NCI-H1436 treated with DMSO at 0.1 percent for 48 hours (cell line): ENCODE results near the gene FHOD3.
A peak's percentile ranks its signal among the peaks of the same experiment; 100 is the strongest.

Experiments
- DNase-seq: peaks from one replicate; lab custom pipeline; 2025; lab: John Stamatoyannopoulos, UW

The FHOD3 gene

GRCh38 chr18:36522509-36522908, 225.0 kb downstream of the FHOD3 start:
- no peak for DNase-seq

- no peak for DNase-seq
Measured at GRCh38 chr18:36525913-36526312, 228.4 kb downstream of the FHOD3 start.

DNA sequence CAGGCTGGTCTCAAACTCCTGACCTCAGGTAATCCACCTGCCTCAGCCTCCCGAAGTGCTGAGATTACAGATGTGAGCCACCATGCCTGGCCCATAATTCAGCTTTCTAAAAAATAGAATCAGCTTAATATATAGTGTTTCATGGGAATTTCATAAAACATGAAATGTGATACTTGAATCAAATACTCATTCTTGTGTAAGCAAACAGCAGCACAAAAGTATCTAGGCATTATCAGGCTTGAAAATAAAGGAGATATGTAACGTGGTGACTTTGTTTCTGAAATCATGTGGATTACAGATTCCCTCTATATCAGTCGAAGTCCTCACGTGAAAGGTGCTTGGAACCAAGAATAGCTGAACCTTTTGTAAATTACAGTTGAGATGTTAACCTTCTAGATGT, 229.1 kb downstream of the FHOD3 start:
- DNase-seq = no peak

DNA sequence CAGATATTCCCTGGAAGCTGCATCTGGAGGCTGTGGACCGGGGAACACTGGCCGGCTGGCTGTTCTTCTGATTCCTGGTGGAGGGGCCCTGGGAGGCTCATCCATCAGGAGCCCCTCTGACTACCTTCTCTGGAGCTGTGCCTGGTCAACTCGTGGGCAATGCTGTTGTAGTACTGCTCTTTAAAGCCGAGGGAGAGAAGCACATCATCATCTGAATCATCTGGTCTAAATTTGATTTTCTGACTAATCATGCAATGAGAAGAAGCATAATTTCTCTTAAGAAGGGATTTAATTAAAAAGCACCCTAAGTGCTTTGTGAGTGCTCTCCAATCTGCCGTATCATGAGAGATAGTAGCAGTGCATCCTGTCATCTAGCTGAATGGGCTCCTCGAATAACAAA, 229.5 kb downstream of the FHOD3 start:
- DNase-seq = no peak

- DNase-seq = no peak
Measured at GRCh38 chr18:36527740-36528455, 230.4 kb downstream of the FHOD3 start.

DNA sequence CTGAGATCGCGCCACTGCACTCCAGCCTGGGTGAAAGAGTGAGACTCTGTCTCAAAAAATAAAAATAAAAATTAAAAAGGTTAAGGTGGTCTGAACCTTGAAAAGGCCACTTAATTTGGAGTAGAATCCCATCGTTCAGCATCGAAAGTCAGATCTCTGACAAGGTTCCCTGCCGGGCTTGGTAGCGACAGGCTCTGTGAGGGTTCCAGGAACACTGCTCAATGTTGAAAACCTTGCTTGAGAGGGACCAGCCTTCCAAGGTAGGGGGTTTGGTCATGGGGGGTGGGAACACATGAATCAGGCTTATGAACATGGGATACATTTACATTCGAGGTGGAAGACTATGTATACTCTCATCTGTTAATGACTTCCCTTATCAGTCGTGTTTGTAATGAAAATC, 232.2 kb downstream of the FHOD3 start:
- DNase-seq = no peak

- no peak for DNase-seq
Measured at GRCh38 chr18:36530676-36531405, 233.3 kb downstream of the FHOD3 start.

DNA sequence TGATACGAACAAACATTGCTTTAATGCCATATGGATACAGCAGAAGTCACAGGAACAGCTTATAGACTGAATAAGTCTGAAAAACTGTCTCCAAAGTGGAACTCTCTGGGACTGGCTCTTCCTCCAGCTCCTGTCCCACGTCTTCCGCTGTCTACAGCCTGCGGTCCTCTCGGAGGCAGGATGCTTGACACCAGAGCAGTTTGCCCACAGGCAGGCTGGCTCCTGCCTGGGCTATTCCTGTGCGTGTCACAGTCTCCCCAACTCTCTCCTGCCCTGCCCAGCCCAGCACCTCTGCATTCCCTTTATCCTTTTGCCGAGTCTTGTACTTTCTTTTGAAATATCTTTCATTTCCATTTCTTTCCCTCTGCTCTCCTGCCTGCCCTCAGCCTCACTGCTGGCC, 234.1 kb downstream of the FHOD3 start:
- DNase-seq = no peak

DNA sequence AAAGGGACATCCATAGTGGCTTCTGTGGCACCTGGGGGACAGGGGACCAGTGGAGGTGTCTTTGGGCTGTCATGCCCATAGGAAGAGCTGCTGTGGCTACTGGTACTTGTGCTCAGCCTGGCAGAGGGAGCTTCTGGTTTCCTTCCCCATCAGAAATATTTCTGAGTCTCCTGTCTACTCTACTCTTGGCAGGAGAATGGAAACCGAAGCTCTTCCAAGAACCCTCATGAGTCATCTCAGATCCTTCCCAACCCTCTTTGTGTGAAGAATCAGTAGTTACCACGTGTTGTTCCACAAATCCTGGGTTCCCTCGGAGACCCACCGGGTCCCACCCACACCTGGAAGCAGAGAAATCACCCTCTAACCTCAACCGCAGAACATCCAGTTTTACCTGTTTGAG, 234.9 kb downstream of the FHOD3 start:
- DNase-seq = no peak

DNA sequence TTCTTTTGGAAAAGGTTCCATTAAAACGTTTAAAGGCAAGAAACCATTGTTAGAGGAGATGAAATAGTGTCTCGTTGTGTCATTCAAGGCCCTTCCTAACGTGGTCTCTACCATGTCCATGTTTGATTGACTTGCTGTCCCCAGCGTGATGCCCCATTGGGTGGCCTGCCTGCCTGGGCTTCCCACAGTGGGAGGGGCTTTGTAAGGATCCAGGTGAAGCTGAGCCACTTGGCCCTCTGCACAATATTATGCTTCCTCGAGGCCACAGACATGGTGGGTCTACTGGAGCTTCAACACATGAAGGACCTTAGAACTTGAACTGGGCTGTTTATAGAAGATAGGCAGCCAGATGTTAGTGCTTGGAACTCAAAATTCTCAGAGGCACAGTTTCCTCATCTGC, 235.3 kb downstream of the FHOD3 start:
- DNase-seq = no peak

GRCh38 chr18:36533446-36534153, 236.1 kb downstream of the FHOD3 start:
- no peak for DNase-seq

DNA sequence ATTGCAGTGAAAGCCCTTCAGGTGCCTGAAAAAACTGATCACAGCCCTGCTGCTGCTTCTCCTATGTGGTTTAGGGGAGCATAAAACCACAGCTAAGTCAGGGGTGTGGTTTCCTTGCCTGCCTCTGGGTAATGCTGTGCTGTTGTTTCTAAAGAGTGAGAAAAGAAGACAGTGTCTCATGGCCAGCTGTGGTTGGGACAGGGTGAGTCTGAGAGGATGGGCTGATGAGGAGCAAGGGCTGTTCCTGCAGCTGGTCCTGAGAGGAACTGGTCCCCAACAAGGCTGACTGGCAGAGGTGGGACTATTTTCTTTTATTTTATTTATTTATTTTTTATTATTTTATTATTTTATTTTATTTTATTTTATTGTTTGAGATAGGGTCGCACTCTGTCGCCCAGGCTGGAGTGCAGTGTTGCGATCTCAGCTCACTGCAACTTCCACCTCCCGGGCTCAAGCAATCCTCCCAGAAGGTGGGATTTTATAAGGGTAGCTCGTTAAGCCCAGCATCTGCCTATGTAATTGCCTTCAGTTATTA, 236.7 kb downstream of the FHOD3 start:
- no peak for DNase-seq

DNA sequence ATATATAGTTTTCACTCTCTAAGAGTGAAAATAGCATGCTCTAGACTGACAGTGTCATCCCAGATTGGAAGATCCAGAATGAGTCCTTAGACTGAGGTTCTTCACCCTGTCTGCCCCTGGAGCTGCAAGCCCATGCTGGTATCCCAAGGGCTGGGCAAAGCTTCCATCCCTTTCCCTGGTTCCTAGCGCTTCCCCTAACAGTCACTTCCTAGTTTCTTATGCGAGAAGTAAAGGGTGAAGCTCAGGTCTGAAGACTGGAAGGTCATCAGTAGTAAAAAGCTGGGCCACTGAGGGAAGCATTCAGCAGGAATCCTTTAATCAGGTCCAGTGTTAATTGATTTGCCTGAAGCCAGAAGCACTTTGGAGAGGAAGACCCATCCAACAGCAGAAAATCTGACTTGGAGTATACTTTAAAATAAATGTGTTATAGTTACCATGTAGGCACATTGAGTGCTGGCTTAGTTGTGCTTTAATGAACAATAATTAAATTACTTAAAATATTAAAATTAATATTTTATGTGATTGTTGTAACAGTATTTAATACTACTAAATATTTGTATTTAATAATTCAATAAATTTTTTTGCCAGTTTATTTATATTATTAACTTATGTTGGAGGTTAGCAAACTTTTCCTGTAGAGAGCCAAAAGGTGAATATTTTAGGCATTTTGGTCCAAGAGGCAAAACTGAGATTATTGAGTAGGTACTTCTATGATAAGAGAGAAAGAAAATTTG, 237.9 kb downstream of the FHOD3 start:
- DNase-seq = no peak

- no peak for DNase-seq
Measured at GRCh38 chr18:36536426-36536825, 238.9 kb downstream of the FHOD3 start.

- DNase-seq = no peak
Measured at GRCh38 chr18:36537289-36537688, 239.8 kb downstream of the FHOD3 start.

DNA sequence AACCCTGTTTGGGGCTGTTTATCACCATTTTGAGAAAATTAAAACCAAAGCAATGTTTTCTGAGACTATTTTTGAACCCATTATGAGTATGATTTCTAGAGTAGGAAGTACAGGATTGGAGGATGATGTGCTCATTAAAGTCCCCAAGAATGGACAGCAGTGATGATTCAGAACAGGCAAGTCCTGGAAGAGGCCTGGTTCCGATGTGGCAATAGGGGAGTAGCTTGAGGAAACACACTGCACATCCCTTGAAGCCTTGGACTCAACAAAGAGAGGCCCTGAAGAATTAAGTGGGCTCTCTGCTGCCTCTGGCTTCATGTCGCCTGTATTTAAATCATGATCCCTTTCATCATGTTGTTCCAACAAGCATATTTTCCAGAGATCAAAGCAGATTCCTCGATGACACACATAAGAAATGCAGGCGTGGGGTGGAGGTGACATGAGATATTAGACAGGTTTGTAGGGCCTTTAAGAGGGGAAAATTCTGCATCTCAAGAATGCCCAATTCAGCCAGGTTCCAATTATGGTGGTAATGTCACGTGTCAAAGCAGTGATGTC, 242.2 kb downstream of the FHOD3 start:
- no peak for DNase-seq

GRCh38 chr18:36543030-36543429, 245.5 kb downstream of the FHOD3 start:
- no peak for DNase-seq

DNA sequence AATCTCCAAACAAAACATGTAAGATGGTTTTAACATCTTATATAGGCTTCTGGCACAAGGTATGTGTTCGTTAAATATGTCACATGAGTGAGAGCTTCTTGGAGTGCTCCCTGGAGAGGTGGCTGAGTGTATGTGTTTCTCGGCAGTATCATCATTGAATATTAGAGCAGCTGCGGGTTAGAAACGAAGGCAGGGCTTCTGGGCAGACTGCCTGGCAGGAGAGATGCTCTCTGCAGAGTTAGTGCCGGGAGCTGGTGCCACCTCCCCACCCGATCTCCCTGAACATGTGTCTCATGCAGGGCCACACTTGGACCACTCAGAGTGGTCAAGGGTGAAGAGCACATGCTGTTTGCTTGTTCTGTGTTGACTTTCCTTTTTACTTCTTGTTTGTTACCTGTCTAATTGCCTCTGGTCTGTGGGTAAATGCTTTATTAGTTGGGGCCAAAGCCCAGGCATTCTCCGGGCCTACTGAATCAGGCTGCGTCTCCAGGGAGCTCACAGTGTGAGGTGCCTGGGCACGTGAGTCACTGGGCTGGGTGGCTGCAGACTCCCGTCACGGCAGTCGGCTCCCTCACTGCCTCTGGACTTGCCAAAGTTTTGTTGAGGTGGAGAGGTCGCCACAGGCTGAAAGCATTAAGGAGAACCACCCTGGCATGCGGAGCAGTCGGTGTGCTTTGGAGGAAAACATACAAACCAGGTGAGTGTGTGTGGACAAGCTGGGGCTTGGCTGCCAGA, 246.6 kb downstream of the FHOD3 start:
- peak; percentile 75 for DNase-seq

DNA sequence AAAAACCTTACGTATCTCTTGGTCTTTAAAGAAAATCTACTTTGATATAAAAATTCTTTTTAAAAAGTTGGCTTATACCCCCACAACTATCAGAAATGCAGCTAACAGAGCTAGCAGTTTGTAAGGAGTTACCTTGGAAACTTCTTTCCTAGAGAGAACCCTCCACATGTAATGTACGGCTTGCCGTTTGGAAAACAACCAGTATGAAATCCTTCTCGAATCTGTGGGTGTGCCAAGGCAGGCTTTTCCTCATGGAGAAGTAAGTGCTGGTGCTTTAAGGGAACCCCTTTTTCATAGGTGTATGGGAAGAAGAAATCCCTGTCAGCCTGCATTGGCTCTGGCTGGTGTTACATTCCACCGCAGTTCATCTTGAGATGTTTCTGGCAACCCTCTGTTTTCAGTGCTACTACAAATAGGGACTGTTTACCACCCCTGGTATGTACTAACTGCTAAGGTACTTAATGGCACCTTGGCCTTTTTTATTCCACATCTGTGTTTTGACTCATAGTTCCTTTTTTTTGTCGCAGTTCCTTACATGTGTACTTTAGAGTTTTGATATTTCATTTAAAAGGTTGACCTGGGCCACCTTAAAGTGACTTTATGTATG, 248.4 kb downstream of the FHOD3 start:
- DNase-seq = no peak

GRCh38 chr18:36546876-36547275, 249.4 kb downstream of the FHOD3 start:
- DNase-seq = no peak

- no peak for DNase-seq
Measured at GRCh38 chr18:36547544-36547943, 250.0 kb downstream of the FHOD3 start.
